Renal pelvis (tissue), 3 donors: Measurements from ENCODE around the gene PFDN6. TPM values are rescaled to one million over a fixed set of nuclear protein-coding genes. Genes with fewer than 3 reads are reported as not detected.

Experiments
- polyA plus RNA-seq, 3 donors: library from polyadenylated mRNA; unstranded; fragments of 120-200 nt; gene quantifications; one replicate each; pipeline ENCODE4 v1.2.1, GENCODE V29; 2013; ENCODE audit not compliant: insufficient read length in 3 of 3

The PFDN6 gene
- polyA plus RNA-seq, 3 donors = 74.9 to 83.0 (median 75.8) TPM

Other genes starting within 250 kb of the PFDN6 start
- 10 to 100 TPM in 2 of 3 donors, 1 to 10 TPM in 1; 9.8 to 22.0 (median 21.3) TPM for gene HLA-DPA1, start 216.0 kb upstream of the PFDN6 start, polyA plus RNA-seq
- gene HLA-DPB1, start 213.6 kb upstream of the PFDN6 start, polyA plus RNA-seq = 10 to 100 TPM; 13.0 to 21.6 (median 19.9) TPM
- gene COL11A2, start 97.1 kb upstream of the PFDN6 start, polyA plus RNA-seq = 1 to 10 TPM; 4.8 to 7.7 (median 5.8) TPM
- 10 to 100 TPM; 58.1 to 67.5 (median 61.9) TPM for gene RXRB, start 88.9 kb upstream of the PFDN6 start, polyA plus RNA-seq
- gene SLC39A7, start 88.7 kb upstream of the PFDN6 start, polyA plus RNA-seq = 100 to 1,000 TPM; 104 to 127 (median 121) TPM
- 10 to 100 TPM; 28.0 to 31.6 (median 31.2) TPM for gene HSD17B8, start 84.9 kb upstream of the PFDN6 start, polyA plus RNA-seq
- 10 to 100 TPM; 61.9 to 65.3 (median 61.9) TPM for gene RING1, start 81.1 kb upstream of the PFDN6 start, polyA plus RNA-seq
- gene VPS52, start 17.7 kb upstream of the PFDN6 start, polyA plus RNA-seq = 10 to 100 TPM; 71.3 to 95.2 (median 91.5) TPM
- gene RPS18, start 17.5 kb upstream of the PFDN6 start, polyA plus RNA-seq = 1,000 to 10,000 TPM; 3,032 to 3,633 (median 3,084) TPM
- gene B3GALT4, start 12.5 kb upstream of the PFDN6 start, polyA plus RNA-seq = 1 to 10 TPM; 5.2 to 5.9 (median 5.3) TPM
- gene WDR46, start 362 bp upstream of the PFDN6 start, polyA plus RNA-seq = 10 to 100 TPM; 70.0 to 73.9 (median 70.6) TPM
- gene RGL2, start 9.3 kb downstream of the PFDN6 start, polyA plus RNA-seq = 100 to 1,000 TPM; 121 to 133 (median 130) TPM
- 10 to 100 TPM; 34.8 to 50.6 (median 50.2) TPM for gene TAPBP, start 24.5 kb downstream of the PFDN6 start, polyA plus RNA-seq
- 10 to 100 TPM; 26.1 to 27.5 (median 26.2) TPM for gene ZBTB22, start 28.1 kb downstream of the PFDN6 start, polyA plus RNA-seq
- gene DAXX, start 33.4 kb downstream of the PFDN6 start, polyA plus RNA-seq = 10 to 100 TPM; 57.2 to 64.0 (median 58.2) TPM
- 10 to 100 TPM; 42.2 to 54.6 (median 43.3) TPM for gene KIFC1, start 102.2 kb downstream of the PFDN6 start, polyA plus RNA-seq
- 10 to 100 TPM; 68.7 to 82.5 (median 74.8) TPM for gene PHF1, start 121.4 kb downstream of the PFDN6 start, polyA plus RNA-seq
- gene CUTA, start 128.5 kb downstream of the PFDN6 start, polyA plus RNA-seq = 100 to 1,000 TPM; 225 to 264 (median 238) TPM
- gene SYNGAP1, start 130.5 kb downstream of the PFDN6 start, polyA plus RNA-seq = 10 to 100 TPM; 31.5 to 40.8 (median 37.8) TPM
- 10 to 100 TPM; 13.7 to 16.4 (median 14.9) TPM for gene ZBTB9, start 165.0 kb downstream of the PFDN6 start, polyA plus RNA-seq